HEK293T (cell line): Measurements from ENCODE around the gene PRRC1.

Experiments
- ARNT ChIP-seq: fragments of 450-650 bp; IDR thresholded peaks from 2 replicates; pipeline ENCODE4 v1.6.1; 2017; ENCODE audit warnings: mild to moderate bottlenecking
- BHLHE40 ChIP-seq: fragments of 450-650 bp; IDR thresholded peaks from 2 replicates; pipeline ENCODE4 v1.6.1; 2016; ENCODE audit warnings: mild to moderate bottlenecking, moderate library complexity, borderline replicate concordance
- FOXA1 ChIP-seq: fragments of 450-650 bp; IDR thresholded peaks from 2 replicates; pipeline ENCODE4 v1.6.1; 2016; ENCODE audit warnings: mild to moderate bottlenecking
- FOXM1 ChIP-seq: fragments of 450-650 bp; IDR thresholded peaks from 2 replicates; pipeline ENCODE4 v1.6.1; 2017; ENCODE audit warnings: mild to moderate bottlenecking, borderline replicate concordance
- HDGF ChIP-seq: fragments of 450-650 bp; IDR thresholded peaks from 2 replicates; pipeline ENCODE4 v1.6.1; 2017; ENCODE audit warnings: antibody characterized with exemption, borderline replicate concordance
- NFRKB ChIP-seq: fragments of 450-650 bp; IDR thresholded peaks from 2 replicates; pipeline ENCODE4 v1.6.1; 2016; ENCODE audit warnings: mild to moderate bottlenecking, moderate library complexity
- SP1 ChIP-seq: fragments of 450-650 bp; IDR thresholded peaks from 2 replicates; pipeline ENCODE4 v1.6.1; 2017
- SUZ12 ChIP-seq: fragments of 450-650 bp; IDR thresholded peaks from 2 replicates; pipeline ENCODE4 v1.6.1; 2016; ENCODE audit warnings: mild to moderate bottlenecking
- ZNF384 ChIP-seq: fragments of 450-650 bp; IDR thresholded peaks from 2 replicates; pipeline ENCODE4 v1.6.1; 2016

DNA sequence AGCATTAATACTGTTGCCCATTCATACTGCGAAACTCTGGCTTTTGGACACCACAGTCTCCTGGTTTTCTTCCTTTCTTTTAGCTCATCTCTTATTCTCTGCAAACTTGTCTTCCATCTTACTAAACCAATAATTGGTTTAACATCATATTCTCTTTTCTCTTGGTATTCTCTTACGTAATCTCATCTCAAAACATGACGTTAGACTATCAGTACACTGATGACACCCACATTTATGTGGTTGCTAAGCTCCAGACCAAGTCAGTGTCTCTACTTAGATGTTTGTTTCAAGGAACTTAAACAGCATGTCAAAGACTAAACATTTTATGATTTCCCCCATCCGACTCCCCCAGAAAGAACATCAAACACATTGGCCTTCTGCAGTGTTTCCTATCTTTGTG, 2.1 kb downstream of the PRRC1 start:
- TF ChIP-seq FOXA1 (no peak), SUZ12 (no peak), ZNF384 (no peak), SP1 (no peak), FOXM1 (no peak), NFRKB (no peak), ARNT (no peak), BHLHE40 (no peak), HDGF (no peak)
